Ureter (tissue), 1 donor: ENCODE results near the gene DLX3. TPM values are rescaled to one million over a fixed set of nuclear protein-coding genes. Genes with fewer than 3 reads are reported as not detected.
A peak's percentile ranks its signal among the peaks of the same experiment; 100 is the strongest.
"Not testable (repeated sequence)": the region's sequence is repeated elsewhere in the genome, so short reads cannot be mapped to it uniquely, and the experiment has no call there.

Source experiments
- DNase-seq: peaks from one replicate; pipeline ENCODE4 v3.0.0-alpha.2; 2020; ENCODE audit warnings: low spot score
- total RNA-seq: library from RNA; stranded (reverse); gene quantifications from one replicate; pipeline ENCODE4 v1.2.4, GENCODE V29; 2023
- donor health status: DM: yes; HTN: yes; CAD: no.

DLX3 gene
- 1.1 TPM for total RNA-seq

DNA sequence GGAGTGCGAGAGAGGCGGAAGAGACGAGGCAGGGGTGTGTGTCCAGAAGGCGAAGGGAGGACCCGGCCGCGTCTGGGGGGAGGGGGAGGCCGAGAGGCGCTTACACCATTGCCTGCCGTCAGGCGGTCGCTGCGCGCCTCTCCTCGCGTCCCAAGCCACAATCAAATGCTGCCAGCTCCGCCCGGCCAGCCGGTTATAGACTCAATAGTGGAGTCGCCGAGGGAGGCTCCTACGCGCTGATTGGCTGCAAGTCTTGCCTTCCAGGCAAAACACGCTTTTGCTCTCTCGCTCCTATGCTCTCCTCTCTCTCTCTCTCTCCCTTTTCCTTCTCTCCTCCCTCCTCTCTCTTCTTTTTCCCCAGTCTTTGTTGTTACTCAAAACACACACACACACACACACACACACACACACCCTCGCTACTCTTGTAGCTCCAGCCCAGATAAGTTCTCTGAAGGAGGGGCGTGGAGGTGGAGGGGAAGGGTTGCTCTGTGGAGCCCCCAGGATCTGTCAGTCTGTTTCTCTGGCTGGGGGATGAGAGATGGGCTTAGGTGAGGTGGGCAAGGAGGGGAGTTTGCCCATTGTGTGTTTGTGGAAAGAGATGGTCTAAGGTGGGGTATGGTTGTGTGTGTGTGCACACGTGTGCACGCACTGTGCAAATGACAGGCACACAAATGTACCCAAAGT is at the start of gene DLX3:
TSS of gene DLX3 (minus strand) at position 170 of the 684 bp plus-strand sequence. CDS start 226 bp downstream, outside the sequence.
- peak; percentile 88 for DNase-seq

DNA sequence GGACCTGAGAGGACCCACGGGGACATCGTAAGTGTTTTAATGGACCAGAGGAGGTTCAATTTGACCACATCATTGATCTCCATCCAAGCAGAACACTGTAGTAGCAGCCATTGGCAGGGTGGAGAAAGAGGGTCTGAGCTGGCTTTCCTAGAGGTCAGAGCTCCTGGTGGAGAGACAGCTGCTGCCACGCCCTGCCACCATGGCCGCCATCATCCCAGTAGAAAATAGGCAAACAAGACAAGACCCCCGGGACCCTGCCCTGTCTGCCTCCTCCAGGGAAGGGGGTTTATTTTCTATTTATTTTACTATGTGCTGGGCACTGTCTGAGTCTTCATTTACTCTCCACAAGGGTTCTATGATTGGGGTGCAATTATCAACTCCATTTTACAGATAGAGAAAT is 49.5 kb upstream of the DLX3 start:
- no peak for DNase-seq

DNA sequence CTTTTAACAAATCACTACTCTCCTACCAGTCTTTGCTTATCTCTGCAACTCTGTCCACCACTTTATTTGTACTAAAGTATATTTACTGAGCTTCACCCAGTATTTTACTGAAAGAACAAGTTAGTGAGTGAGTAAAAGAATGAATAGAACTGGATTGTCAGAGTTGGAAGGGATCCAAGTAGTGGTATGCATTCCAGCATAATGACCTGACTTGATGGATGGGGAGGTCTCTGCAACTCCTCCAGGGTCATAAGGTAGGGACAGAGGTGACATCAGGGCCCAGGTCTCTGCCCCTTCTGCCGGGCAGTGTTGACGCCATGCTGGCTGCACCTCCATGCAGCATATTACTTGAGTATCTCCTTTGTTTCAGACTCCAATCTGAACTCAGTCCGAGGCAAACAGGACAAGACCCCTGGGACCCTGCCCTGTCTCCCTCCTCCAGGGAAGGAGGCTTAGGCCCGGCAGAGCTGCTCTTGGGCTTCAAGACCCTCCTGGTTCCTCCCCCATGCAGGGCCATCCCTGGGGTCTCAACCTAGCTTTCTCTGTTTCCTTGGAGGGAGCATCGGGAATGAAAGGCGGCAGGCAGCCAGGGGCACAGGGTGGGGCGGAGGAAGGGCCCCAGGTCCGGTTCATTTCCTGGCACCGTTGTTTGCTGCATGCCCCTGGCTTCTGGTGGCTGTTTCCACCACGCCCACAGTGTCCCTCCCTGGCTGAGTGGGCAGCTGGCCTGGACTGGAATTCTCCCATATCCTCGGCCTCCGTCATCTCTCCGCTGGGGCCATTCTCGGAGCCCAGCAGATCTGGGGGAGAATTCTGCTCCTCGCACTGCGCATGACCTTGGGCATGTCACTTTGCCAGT is 48.5 kb upstream of the DLX3 start:
- DNase-seq = no peak

DNA sequence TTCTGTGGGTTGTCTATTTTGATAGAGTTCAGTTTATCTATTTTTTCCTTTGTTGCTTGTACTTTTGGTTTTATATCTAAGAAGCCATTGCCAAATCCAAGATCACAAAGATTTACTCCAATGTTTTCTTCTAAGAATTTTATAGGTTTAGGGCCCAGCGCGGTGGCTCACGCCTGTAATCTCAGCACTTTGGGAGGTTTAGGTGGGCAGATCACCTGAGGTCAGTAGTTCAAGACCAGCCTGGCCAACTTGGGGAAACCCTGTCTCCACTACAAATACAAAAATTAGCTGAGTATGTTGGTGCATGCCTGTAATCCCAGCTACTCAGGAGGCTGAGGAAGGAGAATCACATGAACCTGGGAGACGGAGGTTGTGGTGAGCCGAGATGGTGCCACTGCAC is 47.2 kb upstream of the DLX3 start:
- no peak for DNase-seq

DNA sequence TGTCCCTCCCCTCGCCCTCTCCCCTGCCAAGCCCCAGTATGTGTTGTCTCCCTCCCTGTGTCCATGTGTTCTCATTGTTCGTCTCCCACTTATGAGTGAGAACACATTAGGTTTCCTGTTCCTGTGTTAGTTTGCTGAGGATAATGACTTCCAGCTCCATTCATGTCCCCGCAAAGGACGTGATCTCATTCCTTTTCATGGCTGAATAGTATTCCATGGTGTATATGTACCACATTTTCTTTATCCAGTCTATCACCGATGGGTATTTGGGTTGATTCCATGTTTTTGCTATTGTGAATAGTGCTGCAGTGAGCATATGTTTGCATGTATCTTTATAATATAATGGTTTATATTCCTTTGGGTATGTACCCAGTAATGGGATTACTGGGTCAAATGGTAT is 45.5 kb upstream of the DLX3 start:
- DNase-seq = not testable (repeated sequence)

DNA sequence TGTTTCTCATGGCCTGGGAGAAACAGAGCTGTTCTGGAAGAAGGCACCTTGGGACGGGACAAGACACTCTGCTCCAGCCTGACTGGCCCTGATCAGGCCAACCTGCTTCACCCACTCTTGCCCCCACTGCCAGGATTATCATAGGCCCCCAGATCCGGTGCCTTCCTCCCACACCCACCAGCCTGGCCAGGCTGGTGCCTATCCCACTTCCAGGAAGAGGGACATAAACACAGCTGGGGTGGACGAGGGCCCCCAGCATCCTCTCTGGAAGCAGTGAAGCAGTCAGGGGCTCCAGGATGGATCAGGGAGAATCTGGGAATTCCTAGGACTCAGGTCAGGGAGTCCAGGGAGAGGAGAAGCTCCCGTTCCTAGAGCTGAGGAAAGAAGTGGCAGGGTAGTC is 44.0 kb upstream of the DLX3 start:
- DNase-seq = no peak

GRCh38 chr17:50037321-50038107 is 42.5 kb upstream of the DLX3 start:
- DNase-seq = peak; percentile 66

GRCh38 chr17:50036455-50037261 is 41.6 kb upstream of the DLX3 start:
- peak; percentile 41 for DNase-seq

GRCh38 chr17:50035945-50036344 is 40.9 kb upstream of the DLX3 start:
- no peak for DNase-seq

DNA sequence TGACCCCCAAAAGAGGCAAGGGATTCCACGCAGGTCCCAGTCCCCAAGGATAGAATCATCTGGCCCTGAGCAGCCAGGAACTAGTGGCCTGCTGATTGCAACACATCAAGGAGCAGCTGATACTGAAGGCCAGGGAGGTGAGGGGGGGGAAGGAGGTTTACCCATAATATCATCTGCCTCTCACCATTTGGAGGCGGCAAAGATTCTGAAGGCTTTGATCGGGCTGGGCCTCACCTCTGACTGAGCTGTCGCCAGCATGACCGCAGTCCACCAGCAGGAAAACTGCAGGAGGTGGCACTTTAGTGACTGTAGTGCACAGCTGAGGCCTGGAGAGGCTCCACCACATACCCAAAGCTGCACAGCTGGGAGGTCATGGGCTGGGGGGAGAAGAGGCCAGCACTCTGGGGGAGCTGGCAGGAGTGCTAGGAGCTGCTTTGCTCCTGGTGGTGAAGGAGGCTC is 40.4 kb upstream of the DLX3 start:
- peak; percentile 40 for DNase-seq

DNA sequence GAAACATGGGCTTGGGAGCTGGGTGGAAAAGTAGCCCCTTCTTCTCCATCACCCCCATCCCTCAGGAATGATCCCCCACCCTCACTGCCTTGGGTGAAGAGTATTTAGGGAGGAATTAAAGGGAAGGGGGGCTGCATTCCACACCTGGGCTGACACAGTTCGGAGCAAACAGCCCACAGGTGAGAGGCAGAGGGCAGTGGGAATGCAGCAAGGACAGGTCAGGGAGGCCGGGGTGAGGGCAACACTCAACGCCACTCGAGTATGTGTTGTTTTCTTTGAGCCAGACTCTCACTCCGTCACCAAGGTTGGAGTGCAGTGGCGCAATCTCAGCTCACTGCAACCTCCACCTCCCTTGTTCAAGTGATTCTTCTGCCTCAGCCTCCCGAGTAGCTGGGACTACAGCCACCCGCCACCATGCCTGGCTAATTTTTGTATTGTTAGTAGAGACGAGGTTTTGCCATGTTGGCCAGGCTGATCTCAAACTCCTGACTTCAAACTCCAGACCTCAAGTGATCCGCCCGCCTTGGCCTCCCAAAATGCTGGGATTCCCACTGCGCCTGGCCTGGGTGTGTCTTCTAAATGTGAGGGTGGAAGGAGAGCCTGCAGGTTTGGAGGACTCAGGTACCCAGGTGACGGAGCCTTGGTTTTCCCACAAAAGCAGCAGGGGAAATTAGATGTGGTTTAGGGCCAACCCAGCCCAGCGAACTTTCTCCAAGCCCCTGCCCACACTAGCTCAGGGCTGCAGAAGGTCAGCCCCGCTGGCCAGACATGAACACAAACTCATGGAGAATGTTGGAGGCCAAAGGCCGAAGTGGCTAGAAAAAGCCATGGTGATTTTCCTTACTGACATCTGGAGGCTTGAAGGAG is 39.7 kb upstream of the DLX3 start:
- peak; percentile 40 for DNase-seq

DNA sequence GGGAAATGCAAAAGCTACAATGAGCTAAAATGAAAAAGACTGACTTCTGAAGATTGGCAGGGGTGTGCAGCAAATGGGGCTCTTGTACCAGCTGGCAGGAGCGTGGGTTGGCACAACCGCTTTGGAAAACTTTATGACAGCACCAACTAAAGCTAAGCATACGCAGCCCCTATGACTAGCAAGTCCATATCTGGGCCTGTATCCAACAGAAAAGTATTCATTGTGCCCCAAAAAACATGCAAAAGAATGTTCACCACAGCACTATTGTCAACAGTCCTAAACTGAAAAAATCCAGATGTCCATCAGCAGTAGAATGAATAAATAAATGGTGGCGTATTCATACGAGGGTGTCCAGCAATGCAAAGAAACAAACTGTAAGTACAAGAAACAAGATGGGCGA is 38.3 kb upstream of the DLX3 start:
- no peak for DNase-seq

DNA sequence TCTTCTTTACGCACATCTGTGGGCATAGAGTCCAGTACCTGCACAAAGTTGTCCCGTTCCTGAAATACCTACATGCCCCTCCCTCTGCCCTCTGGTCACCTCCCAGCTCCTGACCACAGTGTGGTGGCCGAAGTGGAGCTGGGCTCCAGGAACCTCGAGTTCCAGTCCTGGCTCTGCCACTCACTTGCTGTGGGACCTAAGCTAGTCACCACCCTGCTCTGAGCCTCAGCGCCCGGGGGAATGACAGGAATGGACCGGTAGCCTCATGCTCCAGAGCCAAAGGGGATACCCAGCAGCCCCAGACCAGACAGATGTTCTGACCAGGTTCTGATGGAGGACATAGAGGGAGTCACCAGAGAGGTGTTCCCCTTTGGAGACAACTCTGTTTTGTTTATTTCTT is 34.2 kb upstream of the DLX3 start:
- DNase-seq = no peak

DNA sequence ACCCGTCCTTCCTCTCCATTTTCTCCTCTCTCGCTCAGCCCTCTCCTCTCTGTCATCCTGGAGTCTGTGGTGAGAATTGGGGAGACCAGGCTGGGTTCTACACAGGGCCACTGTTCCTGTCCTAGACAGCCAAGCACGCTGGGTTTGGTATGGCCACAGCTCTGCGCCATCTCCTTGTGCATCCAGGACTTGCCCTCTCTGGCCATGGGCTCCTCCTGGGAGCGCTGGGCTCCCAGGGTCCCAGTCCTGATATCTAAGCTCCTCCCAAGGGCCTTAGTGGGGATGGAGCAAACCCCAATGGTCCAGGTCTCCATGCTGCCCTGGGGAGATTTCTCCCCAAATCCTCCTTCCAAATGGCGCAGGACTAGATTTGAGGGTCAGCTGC is 33.7 kb upstream of the DLX3 start:
- no peak for DNase-seq

DNA sequence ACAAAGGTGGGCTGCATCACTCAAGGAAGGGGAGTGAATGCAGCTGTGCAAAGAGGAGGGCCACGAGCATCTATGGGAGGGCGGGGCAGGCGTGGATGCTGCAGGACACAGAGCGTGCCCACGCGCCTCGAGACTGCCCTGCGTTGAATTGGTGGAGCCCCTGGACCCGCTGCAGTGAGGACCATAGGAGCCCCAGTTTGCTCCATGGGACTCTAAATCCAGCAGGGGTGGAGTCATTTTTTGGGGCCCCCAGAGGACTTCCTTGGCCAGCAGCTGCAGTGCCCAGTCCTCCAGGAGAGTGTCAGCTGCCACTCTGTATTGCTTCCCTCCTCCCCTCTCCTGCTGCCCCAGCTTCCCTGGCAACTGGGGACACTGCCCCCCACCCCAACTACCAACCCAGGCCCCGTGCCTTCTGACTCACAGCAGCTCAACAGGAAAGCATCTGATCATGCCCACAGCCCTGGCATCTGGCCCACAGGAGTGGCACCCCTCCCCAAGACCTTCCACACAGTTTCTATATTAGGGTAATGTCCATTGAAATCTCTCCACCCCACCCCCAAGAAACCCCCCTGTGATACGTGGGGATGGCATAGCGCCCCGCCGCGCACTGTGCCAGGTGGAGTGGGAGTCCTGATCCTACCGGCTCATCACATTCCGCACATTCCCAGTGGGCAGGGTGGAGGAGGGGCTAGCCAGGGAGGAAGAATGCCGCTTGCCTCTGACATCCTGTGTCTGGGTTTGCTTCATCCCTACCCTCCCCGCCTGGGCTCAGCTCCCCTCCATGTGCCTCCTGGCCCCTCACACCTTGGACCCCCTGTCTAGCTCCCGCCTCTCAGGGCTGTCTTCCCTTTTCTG is 33.1 kb upstream of the DLX3 start:
- DNase-seq = peak; percentile 91

GRCh38 chr17:50027172-50027880 is 32.3 kb upstream of the DLX3 start:
- peak; percentile 84 for DNase-seq

GRCh38 chr17:50026837-50027171 is 31.8 kb upstream of the DLX3 start:
- peak; percentile 90 for DNase-seq

- no peak for DNase-seq
Measured at GRCh38 chr17:50026046-50026675, 31.1 kb upstream of the DLX3 start.
